Measurements from ENCODE around the gene NUDT17.

DNA sequence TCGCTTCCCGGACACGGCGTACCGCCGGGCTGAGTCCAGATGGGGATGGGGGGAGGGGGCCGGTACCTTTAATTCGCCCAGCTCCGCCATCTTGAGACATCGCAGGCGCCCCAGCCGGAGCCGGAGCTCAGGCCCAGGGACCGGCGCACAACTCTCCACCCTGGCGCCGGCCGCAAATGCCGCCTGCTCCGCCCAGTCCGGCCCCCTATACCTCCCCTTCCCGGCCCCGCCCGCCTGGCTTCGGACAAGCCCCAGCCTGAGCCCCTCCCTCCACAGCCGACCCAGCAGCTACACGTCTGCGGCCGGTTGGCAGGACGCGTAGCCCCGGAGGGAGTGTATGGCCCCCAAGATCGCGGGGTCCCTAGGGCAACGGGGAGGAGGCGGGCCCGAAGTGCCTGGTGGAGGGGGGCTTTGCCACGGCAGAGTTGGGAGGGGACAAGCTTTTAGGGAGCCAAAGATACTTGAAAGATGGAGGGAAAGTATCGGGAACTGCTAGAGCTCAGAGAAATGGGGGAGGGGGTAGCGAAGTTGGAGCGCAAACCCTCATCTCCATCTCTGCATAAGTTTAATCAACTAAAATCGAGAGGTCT is 13.6 kb downstream of the NUDT17 start, which contains the start of gene PIAS3:
- peak; percentile 65 for TF ChIP-seq POLR2AphosphoS5 (IDR thresholded peaks at IDR 0.05; ENCODE audit: low read depth, low read length)
- TF ChIP-seq, protein P1, sequence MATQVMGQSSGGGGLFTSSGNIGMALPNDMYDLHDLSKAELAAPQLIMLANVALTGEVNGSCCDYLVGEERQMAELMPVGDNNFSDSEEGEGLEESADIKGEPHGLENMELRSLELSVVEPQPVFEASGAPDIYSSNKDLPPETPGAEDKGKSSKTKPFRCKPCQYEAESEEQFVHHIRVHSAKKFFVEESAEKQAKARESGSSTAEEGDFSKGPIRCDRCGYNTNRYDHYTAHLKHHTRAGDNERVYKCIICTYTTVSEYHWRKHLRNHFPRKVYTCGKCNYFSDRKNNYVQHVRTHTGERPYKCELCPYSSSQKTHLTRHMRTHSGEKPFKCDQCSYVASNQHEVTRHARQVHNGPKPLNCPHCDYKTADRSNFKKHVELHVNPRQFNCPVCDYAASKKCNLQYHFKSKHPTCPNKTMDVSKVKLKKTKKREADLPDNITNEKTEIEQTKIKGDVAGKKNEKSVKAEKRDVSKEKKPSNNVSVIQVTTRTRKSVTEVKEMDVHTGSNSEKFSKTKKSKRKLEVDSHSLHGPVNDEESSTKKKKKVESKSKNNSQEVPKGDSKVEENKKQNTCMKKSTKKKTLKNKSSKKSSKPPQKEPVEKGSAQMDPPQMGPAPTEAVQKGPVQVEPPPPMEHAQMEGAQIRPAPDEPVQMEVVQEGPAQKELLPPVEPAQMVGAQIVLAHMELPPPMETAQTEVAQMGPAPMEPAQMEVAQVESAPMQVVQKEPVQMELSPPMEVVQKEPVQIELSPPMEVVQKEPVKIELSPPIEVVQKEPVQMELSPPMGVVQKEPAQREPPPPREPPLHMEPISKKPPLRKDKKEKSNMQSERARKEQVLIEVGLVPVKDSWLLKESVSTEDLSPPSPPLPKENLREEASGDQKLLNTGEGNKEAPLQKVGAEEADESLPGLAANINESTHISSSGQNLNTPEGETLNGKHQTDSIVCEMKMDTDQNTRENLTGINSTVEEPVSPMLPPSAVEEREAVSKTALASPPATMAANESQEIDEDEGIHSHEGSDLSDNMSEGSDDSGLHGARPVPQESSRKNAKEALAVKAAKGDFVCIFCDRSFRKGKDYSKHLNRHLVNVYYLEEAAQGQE (IDR thresholded peaks at IDR 0.05; ENCODE audit: insufficient read depth in 1 of 2, low read depth in 2 of 2, low read length in 2 of 2), result no peak; a peak in 1 of 4 replicates
- no peak; the same call in 1 of the 2 replicates for TF ChIP-seq SIN3A (IDR thresholded peaks at IDR 0.05; ENCODE audit: borderline replicate concordance, insufficient read depth, low read length)
- peak; percentile 38; the same call in 1 of the 2 replicates for TF ChIP-seq TAF1 (IDR thresholded peaks at IDR 0.05; ENCODE audit: borderline replicate concordance, insufficient read depth, low read length)
